Measurements from ENCODE around the gene CORO2B.

Gene CORO2B

DNA sequence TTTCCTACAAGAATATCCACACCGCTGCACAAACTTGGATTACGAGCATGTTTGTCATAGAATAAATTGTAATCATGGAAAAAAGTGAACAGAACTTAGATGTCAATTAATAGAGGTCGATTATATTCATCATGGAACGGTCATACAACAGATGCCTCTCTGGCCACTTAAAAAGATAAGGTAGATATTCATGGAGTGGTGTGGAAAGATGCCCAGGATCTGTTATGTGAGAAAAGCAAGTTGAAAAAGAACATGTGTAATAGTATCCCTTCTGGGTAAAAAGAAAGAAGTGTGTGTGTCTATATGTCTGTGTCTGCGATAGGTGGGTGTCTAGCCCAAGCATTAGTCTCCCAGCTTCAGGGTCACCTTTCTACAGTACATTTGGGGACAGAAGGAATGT, 128.6 kb downstream of the CORO2B start:
- DNase-seq, result no peak

DNA sequence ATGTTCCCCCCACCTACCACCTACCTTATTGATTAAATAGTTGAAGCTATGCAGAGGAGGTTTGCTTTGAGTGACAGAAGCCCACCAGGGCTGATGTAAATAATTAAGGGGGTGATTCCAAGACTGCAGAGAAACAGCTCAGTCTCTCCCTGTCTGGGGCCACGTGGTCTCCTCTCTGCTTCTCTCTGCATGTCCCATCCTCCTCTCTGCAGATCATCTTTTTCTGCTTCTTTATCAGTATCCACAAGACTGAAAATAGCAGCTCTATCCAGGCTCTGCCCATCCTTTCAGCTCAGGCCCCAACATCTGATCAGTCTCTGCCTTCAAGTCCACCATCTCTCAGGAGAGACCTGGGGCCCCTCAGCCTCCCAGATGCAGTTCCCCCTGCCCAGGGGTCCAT, 131.1 kb downstream of the CORO2B start:
- no peak for DNase-seq

GRCh38 chr15:68710536-68710935, 131.7 kb downstream of the CORO2B start:
- DNase-seq, result no peak

- DNase-seq, result no peak
These were observed 132.6 kb downstream of the CORO2B start for GRCh38 chr15:68711406-68711805.

DNA sequence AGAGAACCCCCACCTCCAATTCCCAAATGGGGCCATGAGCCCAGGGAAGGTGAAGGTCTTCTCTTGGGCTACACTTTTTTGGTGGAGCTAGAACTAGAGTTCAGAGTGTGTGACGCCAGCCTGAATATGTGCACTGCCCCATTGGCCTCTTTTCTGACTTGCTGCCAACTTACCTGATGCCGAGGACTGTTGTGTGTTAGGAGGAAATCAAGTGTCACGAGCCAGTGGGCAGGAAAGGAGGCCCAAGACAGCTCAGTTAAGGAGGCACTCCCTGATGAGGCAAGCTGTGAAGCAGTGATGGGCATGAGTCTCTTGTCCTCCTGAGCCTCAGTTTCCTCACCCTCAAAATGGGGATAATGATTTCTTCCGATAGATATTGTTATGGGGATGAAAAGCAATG, 134.1 kb downstream of the CORO2B start:
- no peak for DNase-seq

DNA sequence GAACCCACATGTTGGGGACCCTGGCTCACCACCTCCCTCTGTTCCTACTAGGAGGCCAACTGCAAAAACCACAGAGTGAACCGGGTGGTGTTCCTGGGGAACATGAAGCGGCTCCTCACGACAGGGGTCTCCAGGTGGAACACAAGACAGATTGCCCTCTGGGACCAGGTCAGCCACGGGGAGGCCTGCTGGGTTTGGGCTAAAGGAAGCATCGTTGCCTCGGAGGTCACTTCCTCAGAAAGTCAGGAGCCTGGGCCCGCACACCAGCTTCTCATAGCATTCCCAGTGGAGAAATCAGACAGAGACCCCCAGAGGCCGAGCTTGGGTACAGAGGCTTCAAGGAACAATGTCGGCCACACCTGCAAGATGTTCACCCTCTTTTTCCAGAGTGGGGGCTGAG, 135.1 kb downstream of the CORO2B start:
- DNase-seq, result no peak

- no peak for DNase-seq
These were observed 136.3 kb downstream of the CORO2B start for GRCh38 chr15:68715111-68715510.

- DNase-seq, result no peak
These were observed 139.2 kb downstream of the CORO2B start for GRCh38 chr15:68717951-68718350.

GRCh38 chr15:68718468-68718867, 139.7 kb downstream of the CORO2B start:
- no peak for DNase-seq

DNA sequence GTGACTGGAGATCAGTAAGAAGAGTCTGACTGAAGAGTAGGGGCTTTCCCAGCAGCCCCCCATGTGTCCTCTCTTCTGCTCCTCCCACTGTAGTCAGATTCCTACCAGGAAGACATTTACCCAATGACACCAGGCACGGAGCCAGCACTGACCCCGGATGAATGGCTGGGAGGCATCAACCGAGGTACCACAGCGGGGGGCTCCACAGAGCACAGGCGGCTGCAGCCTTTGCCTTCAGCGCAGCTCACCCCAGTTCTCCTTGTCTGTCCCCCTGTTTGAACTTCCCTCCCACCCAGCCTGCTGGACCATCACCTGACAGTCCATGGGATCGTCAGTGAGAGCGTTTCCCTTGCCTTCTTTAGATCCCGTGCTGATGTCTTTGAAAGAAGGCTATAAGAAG, 140.3 kb downstream of the CORO2B start:
- DNase-seq, result no peak

DNA sequence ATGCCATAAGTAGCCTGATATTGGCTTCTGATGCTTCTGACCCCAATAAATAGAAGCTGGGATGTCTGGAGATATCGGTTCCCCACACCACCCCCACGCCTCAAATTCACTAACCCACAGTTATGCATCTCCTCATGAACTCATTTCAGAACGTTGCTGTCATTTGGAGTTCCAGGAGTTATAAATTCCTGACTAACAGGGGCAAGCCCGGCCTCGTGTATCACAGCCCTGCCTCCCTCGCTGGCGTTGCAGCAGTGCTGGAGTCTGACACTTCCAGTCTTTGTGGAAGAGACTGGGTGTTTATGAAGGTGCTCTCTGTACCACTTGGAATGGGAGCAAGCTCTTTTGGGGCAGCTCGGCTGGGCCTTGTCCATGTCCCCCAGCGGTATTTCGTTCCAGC, 140.9 kb downstream of the CORO2B start:
- DNase-seq, result no peak

DNA sequence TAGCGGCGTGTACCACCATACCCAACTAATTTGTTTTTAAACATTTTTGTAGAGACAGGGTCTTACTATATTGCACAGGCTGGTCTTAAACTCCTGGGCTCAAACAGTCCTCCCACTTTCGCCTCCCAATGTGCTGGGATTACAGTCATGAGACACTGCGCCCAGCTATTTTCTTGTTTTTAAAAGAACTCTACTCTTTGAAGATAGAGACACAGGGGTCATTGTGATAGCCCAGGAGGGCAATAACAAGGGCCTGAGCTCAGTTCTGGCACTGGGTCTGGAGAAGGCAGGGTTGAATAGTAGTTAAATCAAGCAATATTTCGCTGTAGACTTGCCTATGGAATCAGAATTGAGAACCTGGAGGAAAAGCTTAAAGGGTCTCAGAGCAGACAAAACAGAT, 143.1 kb downstream of the CORO2B start:
- no peak for DNase-seq

- no peak for DNase-seq
These were observed 146.9 kb downstream of the CORO2B start for GRCh38 chr15:68725736-68726135.

- DNase-seq, result no peak
These were observed 147.5 kb downstream of the CORO2B start for GRCh38 chr15:68726246-68726645.

DNA sequence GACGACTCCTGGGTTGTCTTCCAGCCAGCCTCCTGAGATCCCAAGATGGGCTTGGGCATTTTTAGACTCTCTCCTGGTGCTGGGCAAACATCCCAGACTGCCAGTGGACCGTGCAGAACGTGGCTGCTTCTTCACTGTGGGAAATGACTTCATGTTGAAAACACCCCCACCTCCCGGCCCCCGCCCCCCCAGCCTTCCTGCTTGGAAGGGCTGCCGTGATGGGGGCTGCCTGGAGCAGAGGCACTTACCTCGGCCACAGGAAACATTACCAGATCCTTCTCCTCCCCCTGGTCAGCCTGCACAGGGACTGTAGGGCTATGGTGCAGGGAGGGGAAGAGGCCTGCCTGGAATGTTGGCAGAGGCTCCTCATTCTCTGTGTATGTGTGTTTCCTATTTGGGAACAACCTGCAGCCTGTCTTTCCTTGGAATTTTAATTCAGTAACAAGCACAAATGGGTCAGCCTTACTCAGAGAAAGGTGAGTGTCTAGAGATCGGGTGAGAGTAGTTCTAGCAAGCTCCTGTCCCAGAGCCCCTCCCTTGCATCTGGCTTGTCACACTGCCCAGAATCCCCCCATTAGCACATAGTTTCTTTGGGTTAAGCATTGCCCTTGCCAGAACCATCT, 151.1 kb downstream of the CORO2B start:
- no peak for DNase-seq

DNA sequence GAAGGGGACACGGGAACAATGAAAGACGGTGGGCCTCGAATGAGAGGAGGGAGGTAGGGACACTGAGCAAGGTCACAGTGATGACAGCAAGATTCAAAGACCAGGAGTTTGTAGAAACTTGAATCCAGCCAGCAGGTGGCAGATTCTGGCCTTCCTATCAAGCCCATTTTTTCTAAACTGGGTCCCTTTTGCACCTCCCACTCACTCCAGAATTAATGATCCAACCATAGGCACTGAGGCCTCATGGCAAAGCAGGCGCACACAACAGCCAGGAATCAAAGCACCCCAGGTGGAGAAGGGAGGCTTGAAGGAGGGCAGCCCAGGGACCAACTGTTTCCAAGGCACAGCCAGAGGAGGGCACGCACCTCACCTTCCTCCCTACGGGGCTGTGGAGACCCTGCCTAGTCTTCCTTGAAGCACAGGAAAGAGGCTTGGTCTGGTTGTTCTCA, 151.7 kb downstream of the CORO2B start:
- no peak for DNase-seq

GRCh38 chr15:68730976-68731897, 152.4 kb downstream of the CORO2B start:
- no peak for DNase-seq

DNA sequence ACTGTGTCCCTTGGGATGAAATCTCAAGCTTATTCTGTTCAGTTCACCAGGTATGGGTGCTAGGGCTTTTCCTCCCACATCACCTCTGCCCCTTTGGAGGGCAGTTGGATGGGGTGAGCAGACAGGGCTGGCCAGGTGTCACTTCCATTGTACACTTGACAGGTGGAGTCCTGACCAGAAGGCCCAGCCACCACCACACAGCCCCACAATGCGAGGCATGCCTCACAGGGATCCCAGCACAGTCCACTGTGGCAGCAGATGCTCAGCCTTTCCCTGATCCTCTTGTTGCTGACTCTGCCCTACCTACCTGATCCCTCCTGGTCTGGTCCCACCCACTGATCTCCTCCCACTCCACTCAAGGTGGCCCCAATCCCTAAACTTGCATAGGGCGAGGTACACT, 153.7 kb downstream of the CORO2B start:
- no peak for DNase-seq

DNA sequence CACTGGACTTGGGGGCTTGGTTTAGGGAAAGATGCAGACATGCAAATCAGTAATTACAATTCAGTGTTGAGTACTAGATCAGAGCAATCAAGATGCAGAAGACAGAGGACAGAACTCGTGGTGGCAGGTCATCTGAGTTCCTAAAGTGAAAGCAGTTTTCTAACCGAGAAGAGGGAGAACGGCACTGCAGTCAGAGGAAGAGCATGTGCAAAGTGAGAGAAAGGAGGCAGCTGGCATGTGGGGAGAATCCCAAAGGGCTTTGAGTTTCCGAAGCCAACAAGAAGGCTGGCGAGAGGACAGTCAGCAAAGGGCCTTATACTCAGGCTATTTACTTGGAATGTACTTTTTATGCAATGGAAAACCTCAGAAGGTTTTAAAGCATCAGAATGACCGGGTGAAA, 154.9 kb downstream of the CORO2B start:
- no peak for DNase-seq

DNA sequence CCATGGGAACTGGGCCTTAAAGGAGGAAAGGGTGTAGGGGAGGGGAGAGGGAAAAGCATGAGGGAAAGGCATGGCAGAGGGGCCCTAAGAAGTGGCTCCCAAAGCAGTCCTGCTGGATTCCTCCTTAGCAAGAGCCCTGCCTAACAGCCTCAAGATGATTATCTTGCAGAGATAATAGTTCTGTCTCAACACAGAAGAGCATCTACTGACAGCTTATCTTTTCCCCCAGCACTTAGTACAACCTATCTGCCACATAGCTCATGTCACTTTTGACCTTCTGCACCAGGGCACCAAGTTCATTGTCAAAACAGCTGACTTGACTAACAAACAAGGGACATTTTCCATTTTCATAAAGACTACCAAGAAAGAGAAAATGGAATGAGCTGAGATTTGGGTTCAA, 155.6 kb downstream of the CORO2B start:
- DNase-seq, result no peak

- DNase-seq, result no peak
These were observed 156.1 kb downstream of the CORO2B start for GRCh38 chr15:68734881-68735280.

- DNase-seq, result no peak
These were observed 156.8 kb downstream of the CORO2B start for GRCh38 chr15:68735610-68736009.

DNA sequence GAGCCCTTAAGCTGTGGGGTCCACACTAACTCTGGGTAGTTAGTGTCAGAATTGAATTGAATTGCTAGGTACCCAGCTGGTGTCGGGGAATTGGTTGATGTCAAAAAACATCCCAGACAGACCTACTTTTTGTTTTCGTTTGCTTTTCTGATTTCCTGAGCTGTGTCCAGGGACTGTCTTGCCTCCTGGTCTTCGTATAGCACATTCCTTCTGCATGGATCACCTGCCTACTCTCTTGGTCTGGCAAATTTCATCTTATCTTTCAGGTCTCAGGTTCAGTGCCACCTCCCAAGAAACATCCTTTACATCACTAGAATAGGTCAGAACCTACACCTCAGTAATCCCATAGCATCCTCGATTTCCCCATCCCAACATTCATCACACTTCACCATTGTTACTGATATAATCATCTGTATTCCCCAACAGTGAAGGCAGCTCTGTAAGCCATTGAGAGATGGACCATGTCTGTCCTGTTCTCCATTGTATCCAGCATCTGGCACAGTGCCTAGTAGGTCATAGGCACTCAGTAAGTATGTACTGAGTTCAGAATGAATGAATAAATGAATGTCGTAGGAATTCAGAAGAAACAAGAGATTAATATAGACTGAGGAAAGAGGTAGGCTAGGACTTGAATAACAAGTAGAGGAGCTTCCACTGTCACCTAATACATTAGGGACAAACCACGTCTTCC, 160.7 kb downstream of the CORO2B start:
- DNase-seq, result no peak

DNA sequence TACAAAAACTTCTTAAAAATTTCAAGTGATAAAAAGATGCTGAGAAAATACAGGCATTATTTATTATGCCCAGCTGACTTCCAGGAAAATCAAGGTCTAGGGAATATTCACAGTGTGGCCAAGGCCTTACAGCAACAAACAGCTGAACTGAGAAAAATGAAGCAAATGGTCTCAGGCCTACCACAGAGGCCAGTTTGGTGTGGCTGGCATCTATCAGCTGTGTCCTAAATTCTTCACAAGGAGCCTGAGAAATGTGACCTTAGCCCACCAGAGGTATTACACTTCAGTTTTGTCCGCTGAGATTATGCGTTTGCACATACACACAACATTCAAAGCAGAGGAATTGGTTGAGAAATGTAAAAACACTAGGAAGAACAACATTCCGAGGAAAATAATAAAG, 164.5 kb downstream of the CORO2B start:
- no peak for DNase-seq

All from activated T-cell treated with anti-CD3 and anti-CD28 coated beads for 4 hours (primary cell).